ENCODE measurements around the gene RNF217. TPM values are rescaled to one million over a fixed set of nuclear protein-coding genes. Genes with fewer than 3 reads are reported as not detected.

Gene RNF217
- total and polyA plus RNA-seq, 2 of the 8 experiments (the other 6 are each of a cell fraction or from before 2014, with no cell fraction given): 2.0 to 8.9 TPM

DNA sequence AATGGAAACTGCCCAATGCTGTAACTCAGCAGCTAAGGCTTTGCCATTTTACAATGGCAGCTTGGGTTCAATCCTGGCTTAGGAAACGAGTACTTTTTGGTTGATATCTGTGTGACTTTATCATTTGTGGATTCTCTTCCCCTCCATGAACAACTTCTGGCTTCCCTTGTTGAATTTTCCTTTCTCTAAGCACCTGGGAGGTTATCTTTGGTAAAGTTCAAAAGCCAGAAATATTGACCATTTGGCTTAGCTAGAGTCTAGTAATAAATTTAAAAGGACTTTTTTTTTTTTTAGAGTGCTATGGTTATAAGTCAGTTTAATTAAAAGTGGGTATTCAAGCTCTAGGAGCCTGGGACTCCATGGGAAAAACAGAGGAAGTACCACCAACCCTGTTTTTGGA is 159.7 kb downstream of the RNF217 start:
- no peak overlapping the region for H3K56ac ChIP-seq (replicated peaks; ENCODE audit: insufficient read length, low read depth, low read length)
- H4K91ac ChIP-seq (replicated peaks; ENCODE audit: insufficient read length, low read length): no peak overlapping the region
- no peak overlapping the region for H3K4me2 ChIP-seq (ENCODE audit: insufficient read depth in 1 of 2, low read depth in 2 of 2, low read length in 2 of 2)
- 82% methylated on average over 1 of the region's 1 CpG; no CpG with 5 or more reads in 1 of the 2 experiments for WGBS, 2 experiments (ENCODE audit: extremely low coverage in 1 of 2, insufficient coverage in 1 of 2, insufficient read length in 1 of 2, insufficient replicate concordance in 2 of 2, low coverage in 1 of 2, low lambda C conversion rate in 2 of 2, missing lambda C conversion rate in 1 of 2)
- no peaks in the 10 kb centered on the region for H4K20me1 ChIP-seq (replicated peaks in 1 of 2; ENCODE audit: control insufficient read depth in 1 of 2, insufficient read depth in 2 of 2, low read length in 2 of 2)
- no peak overlapping the region for H2BK5ac ChIP-seq (ENCODE audit: low read depth, low read length)
- H3K36me3 ChIP-seq (ENCODE audit: control insufficient read depth in 2 of 4, insufficient read depth in 4 of 4, low read length in 3 of 4): no peaks in the 10 kb centered on the region
- POLR2A ChIA-PET (ENCODE audit: partially characterized antibody): no interaction called here
- H4K8ac ChIP-seq (ENCODE audit: extremely low read depth, insufficient read depth, low read length): no peak overlapping the region
- H3K79me1 ChIP-seq (ENCODE audit: low read depth, low read length): no peaks in the 10 kb centered on the region
- H3K23ac ChIP-seq (ENCODE audit: insufficient read length): no peak overlapping the region
- H3K23me2 ChIP-seq (ENCODE audit: low read depth, low read length): no peaks in the 10 kb centered on the region
- no peaks in the 10 kb centered on the region for H3K27me3 ChIP-seq (replicated peaks in 1 of 4; ENCODE audit: control insufficient read depth in 3 of 4, extremely low read depth in 1 of 4, insufficient read depth in 3 of 4, low read length in 3 of 4)
- DNase-seq (ENCODE audit: low read depth in 1 of 2, low spot score in 2 of 2) (no peak), FAIRE-seq (no peak)
- peaks cover 0 to 7% of the 10 kb centered on the region in 2 experiments; a peak in 1 of 4 replicates for H3K9me3 ChIP-seq (ENCODE audit: insufficient read depth in 2 of 2, low read depth in 1 of 2, low read length in 1 of 2)
- H3K4me1 ChIP-seq (replicated peaks in 1 of 4; ENCODE audit: control insufficient read depth in 3 of 4, insufficient read depth in 4 of 4, low read length in 3 of 4): peaks cover 0 to 9% (median 0%) of the 10 kb centered on the region in 4 experiments; a peak in 1 of 7 replicates
- H2AK5ac ChIP-seq (ENCODE audit: low read depth, low read length): no peak overlapping the region
- H3K4me3 ChIP-seq (ENCODE audit: extremely low read depth in 1 of 4, insufficient read depth in 2 of 4, low read depth in 3 of 4, low read length in 4 of 4): no peak overlapping the region
- no peaks in the 10 kb centered on the region for H3K79me2 ChIP-seq (ENCODE audit: control insufficient read depth in 1 of 2, insufficient read depth in 2 of 2, low read length in 2 of 2)
- no peak overlapping the region for H3K18ac ChIP-seq (ENCODE audit: extremely low read depth, low read length)
- TF ChIP-seq, protein P1, sequence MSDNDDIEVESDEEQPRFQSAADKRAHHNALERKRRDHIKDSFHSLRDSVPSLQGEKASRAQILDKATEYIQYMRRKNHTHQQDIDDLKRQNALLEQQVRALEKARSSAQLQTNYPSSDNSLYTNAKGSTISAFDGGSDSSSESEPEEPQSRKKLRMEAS (IDR thresholded peaks at IDR 0.05): no peak
- TF ChIP-seq EZH2 (IDR thresholded peaks at IDR 0.05; ENCODE audit: low read depth, low read length, severe bottlenecking) (no peak), CBX5 (IDR thresholded peaks at IDR 0.05; ENCODE audit: low read depth, low read length) (no peak), CTBP2 (IDR thresholded peaks at IDR 0.05; ENCODE audit: borderline replicate concordance, insufficient read depth, insufficient read length, low read length) (no peak), KDM1A (IDR thresholded peaks at IDR 0.05; ENCODE audit: borderline replicate concordance, low read length) (no peak), NANOG (IDR thresholded peaks at IDR 0.05; ENCODE audit: insufficient read depth, low read depth, low read length, poor library complexity, severe bottlenecking) (no peak), FOSL1 (IDR thresholded peaks at IDR 0.05; ENCODE audit: insufficient read depth, low read depth, low read length) (no peak), SIN3A (conservative IDR thresholded peaks at IDR 0.05 in 1 of 2, IDR thresholded peaks at IDR 0.05 in 1 of 2; ENCODE audit: low read depth in 1 of 2, low read length in 2 of 2) (no peak), CBX8 (IDR thresholded peaks at IDR 0.05; ENCODE audit: borderline replicate concordance, low read depth, low read length) (no peak), ATF3 (IDR thresholded peaks at IDR 0.05; ENCODE audit: insufficient read depth, low read depth, low read length) (no peak)
- TF ChIP-seq, protein P2, sequence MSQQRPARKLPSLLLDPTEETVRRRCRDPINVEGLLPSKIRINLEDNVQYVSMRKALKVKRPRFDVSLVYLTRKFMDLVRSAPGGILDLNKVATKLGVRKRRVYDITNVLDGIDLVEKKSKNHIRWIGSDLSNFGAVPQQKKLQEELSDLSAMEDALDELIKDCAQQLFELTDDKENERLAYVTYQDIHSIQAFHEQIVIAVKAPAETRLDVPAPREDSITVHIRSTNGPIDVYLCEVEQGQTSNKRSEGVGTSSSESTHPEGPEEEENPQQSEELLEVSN (IDR thresholded peaks at IDR 0.05): no peak
- H2BK120ac ChIP-seq (replicated peaks; ENCODE audit: low read depth, low read length): no peak overlapping the region
- H3K14ac ChIP-seq (ENCODE audit: insufficient read length): no peak overlapping the region
- H3K4ac ChIP-seq (replicated peaks; ENCODE audit: insufficient read length, low read depth, low read length): no peak overlapping the region
- H2BK12ac ChIP-seq (ENCODE audit: low read depth, low read length): no peak overlapping the region
- no peak overlapping the region for H2AFZ ChIP-seq (ENCODE audit: low read length)
- no peak overlapping the region for H2BK15ac ChIP-seq (ENCODE audit: low read length)
- no peak overlapping the region for H3K27ac ChIP-seq (ENCODE audit: low read depth, low read length)
- no peak overlapping the region for H4K5ac ChIP-seq (ENCODE audit: insufficient read length, low read depth, low read length)
- CTCF ChIA-PET (ENCODE audit: partially characterized antibody): interaction anchor here (0.8 kb wide), 1 partner anchor 758 kb away, joined by 3 read pairs; no protein-coding TSS in a partner anchor
- H3K9ac ChIP-seq (replicated peaks in 1 of 4; ENCODE audit: extremely low read depth in 1 of 4, low read depth in 3 of 4, low read length in 3 of 4): no peak overlapping the region
- H2BK20ac ChIP-seq (ENCODE audit: low read length): no peak overlapping the region

Data from H1 (cell line).